Measurements from ENCODE around the gene IFIT2. TPM values are rescaled to one million over a fixed set of nuclear protein-coding genes. Genes with fewer than 3 reads are reported as not detected.

The IFIT2 gene
- polyA plus RNA-seq, 1 of the 3 experiments (the other 2 are of a cell fraction): 0.99 TPM

DNA sequence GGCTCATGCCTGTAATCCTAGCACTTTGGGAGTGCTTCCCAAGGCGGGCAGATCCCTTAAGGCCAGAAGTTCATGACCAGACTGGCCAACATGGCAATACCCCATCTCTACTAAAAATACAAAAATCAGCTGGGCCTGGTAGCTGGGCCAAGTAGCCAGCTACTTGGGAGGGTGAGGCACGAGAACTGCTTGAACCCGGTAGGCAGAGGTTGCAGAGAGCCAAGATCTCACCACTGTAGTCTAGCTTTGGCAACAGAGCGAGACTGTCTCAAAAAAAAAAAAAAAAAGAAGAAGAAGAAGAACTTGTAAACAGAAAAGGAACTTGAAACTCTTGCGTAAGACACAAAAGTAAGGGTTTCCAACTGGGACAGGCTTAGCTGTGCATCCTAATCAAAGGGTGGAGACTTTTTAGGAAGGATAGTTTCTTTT is 5.6 kb upstream of the IFIT2 start:
- no peak overlapping the region for H2AFZ ChIP-seq (ENCODE audit: low read depth)
- H3F3A ChIP-seq (replicated peaks; ENCODE audit: insufficient read depth): no peaks in the 10 kb centered on the region
- no peaks in the 10 kb centered on the region for H3K9me2 ChIP-seq
- no peaks in the 10 kb centered on the region for H3K9me3 ChIP-seq
- H3K27ac ChIP-seq (ENCODE audit: low read depth in 2 of 2, low read length in 1 of 2): no peak overlapping the region
- ChIA-PET CTCF (no interaction called here), POLR2A (no interaction called here)
- no peak for DNase-seq
- H3K79me2 ChIP-seq (ENCODE audit: insufficient read depth): no peaks in the 10 kb centered on the region
- no peaks in the 10 kb centered on the region for H3K27me3 ChIP-seq (ENCODE audit: insufficient read depth)
- WGBS (ENCODE audit: low lambda C conversion rate): 93% methylated on average over 5 of the region's 5 CpGs
- TF ChIP-seq RXRA (IDR thresholded peaks at IDR 0.05; ENCODE audit: borderline replicate concordance, low read depth) (no peak), RAD21 (IDR thresholded peaks at IDR 0.05; ENCODE audit: low read length) (no peak), FOSL2 (IDR thresholded peaks at IDR 0.05; ENCODE audit: borderline replicate concordance, low read depth) (no peak), JUND (IDR thresholded peaks at IDR 0.05) (no peak), GATA2 (CRISPR knock-in tag; IDR thresholded peaks at IDR 0.05) (no peak), NFIC (IDR thresholded peaks at IDR 0.05; ENCODE audit: borderline replicate concordance) (no peak), SMC3 (IDR thresholded peaks at IDR 0.05; ENCODE audit: low read depth, low read length) (no peak)
- TF ChIP-seq, protein P1, sequence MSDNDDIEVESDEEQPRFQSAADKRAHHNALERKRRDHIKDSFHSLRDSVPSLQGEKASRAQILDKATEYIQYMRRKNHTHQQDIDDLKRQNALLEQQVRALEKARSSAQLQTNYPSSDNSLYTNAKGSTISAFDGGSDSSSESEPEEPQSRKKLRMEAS (IDR thresholded peaks at IDR 0.05; ENCODE audit: low read depth): no peak
- TF ChIP-seq, protein P2, sequence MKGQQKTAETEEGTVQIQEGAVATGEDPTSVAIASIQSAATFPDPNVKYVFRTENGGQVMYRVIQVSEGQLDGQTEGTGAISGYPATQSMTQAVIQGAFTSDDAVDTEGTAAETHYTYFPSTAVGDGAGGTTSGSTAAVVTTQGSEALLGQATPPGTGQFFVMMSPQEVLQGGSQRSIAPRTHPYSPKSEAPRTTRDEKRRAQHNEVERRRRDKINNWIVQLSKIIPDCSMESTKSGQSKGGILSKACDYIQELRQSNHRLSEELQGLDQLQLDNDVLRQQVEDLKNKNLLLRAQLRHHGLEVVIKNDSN (IDR thresholded peaks at IDR 0.05; ENCODE audit: borderline replicate concordance, low read depth): no peak
- TF ChIP-seq, protein P3, sequence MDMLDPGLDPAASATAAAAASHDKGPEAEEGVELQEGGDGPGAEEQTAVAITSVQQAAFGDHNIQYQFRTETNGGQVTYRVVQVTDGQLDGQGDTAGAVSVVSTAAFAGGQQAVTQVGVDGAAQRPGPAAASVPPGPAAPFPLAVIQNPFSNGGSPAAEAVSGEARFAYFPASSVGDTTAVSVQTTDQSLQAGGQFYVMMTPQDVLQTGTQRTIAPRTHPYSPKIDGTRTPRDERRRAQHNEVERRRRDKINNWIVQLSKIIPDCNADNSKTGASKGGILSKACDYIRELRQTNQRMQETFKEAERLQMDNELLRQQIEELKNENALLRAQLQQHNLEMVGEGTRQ (IDR thresholded peaks at IDR 0.05; ENCODE audit: borderline replicate concordance, low read depth, low read length): no peak
- H3K4me3 ChIP-seq (ENCODE audit: low read depth in 2 of 2, low read length in 1 of 2): no peak overlapping the region
- no peak overlapping the region for H3K4me2 ChIP-seq
- H3K4me1 ChIP-seq (ENCODE audit: control insufficient read depth in 1 of 2, insufficient read depth in 2 of 2, low read depth in 1 of 2, low read length in 1 of 2): peaks cover 0 to 3% of the 10 kb centered on the region in 2 experiments; a peak in 3 of 4 replicates
- H3K36me3 ChIP-seq (replicated peaks in 1 of 2; ENCODE audit: control insufficient read depth in 1 of 2, insufficient read depth in 2 of 2, low read length in 1 of 2): no peaks in the 10 kb centered on the region
- no peak overlapping the region for H3K9ac ChIP-seq
- no peaks in the 10 kb centered on the region for H4K20me1 ChIP-seq (ENCODE audit: insufficient read depth)

DNA sequence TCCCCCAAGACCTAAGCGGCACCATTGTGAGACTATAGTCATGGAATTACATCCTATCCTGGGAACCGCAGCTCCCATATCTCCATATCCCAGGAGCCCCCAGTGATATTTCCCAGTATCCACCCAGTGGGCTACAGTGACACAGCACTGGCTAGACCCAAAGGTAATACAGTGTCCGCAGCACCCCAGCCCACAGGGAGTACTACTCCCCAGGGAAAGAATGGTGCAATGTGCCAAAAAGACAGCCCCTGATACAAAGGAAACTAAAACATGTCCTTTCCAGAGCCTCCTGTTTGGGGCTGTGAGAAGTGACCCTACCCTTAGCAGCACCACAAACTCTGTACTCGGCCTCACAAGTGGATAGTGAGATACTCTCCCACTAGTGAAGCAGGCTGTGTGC is 4.5 kb upstream of the IFIT2 start:
- H3K4me2 ChIP-seq: no peak overlapping the region
- no peaks in the 10 kb centered on the region for H3K9me2 ChIP-seq
- H3K4me3 ChIP-seq (ENCODE audit: low read depth in 2 of 2, low read length in 1 of 2): no peak overlapping the region
- ChIA-PET POLR2A (no interaction called here), CTCF (no interaction called here)
- H3K27ac ChIP-seq (ENCODE audit: low read depth in 2 of 2, low read length in 1 of 2): no peak overlapping the region
- TF ChIP-seq MXI1 (IDR thresholded peaks at IDR 0.05; ENCODE audit: low read depth, low read length) (no peak), RFX5 (IDR thresholded peaks at IDR 0.05; ENCODE audit: low read length) (no peak), TEAD4 (IDR thresholded peaks at IDR 0.05; ENCODE audit: borderline replicate concordance, insufficient read depth) (no peak), YY1 (IDR thresholded peaks at IDR 0.05; ENCODE audit: low read depth) (no peak), JUND (IDR thresholded peaks at IDR 0.05) (no peak), RXRA (IDR thresholded peaks at IDR 0.05; ENCODE audit: borderline replicate concordance, low read depth) (no peak), FOSL2 (IDR thresholded peaks at IDR 0.05; ENCODE audit: borderline replicate concordance, low read depth) (no peak), SMC3 (IDR thresholded peaks at IDR 0.05; ENCODE audit: low read depth, low read length) (no peak)
- TF ChIP-seq, protein P4, sequence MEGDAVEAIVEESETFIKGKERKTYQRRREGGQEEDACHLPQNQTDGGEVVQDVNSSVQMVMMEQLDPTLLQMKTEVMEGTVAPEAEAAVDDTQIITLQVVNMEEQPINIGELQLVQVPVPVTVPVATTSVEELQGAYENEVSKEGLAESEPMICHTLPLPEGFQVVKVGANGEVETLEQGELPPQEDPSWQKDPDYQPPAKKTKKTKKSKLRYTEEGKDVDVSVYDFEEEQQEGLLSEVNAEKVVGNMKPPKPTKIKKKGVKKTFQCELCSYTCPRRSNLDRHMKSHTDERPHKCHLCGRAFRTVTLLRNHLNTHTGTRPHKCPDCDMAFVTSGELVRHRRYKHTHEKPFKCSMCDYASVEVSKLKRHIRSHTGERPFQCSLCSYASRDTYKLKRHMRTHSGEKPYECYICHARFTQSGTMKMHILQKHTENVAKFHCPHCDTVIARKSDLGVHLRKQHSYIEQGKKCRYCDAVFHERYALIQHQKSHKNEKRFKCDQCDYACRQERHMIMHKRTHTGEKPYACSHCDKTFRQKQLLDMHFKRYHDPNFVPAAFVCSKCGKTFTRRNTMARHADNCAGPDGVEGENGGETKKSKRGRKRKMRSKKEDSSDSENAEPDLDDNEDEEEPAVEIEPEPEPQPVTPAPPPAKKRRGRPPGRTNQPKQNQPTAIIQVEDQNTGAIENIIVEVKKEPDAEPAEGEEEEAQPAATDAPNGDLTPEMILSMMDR (IDR thresholded peaks at IDR 0.05): no peak
- TF ChIP-seq, protein P5, sequence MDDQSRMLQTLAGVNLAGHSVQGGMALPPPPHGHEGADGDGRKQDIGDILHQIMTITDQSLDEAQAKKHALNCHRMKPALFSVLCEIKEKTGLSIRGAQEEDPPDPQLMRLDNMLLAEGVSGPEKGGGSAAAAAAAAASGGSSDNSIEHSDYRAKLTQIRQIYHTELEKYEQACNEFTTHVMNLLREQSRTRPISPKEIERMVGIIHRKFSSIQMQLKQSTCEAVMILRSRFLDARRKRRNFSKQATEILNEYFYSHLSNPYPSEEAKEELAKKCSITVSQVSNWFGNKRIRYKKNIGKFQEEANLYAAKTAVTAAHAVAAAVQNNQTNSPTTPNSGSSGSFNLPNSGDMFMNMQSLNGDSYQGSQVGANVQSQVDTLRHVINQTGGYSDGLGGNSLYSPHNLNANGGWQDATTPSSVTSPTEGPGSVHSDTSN (IDR thresholded peaks at IDR 0.05): no peak
- TF ChIP-seq, protein P2 (IDR thresholded peaks at IDR 0.05; ENCODE audit: borderline replicate concordance, low read depth): no peak
- H3K9ac ChIP-seq: no peak overlapping the region
- H2AFZ ChIP-seq (ENCODE audit: low read depth): no peak overlapping the region
- no peaks in the 10 kb centered on the region for H3K9me3 ChIP-seq
- WGBS (ENCODE audit: low lambda C conversion rate): 92% methylated on average over 4 of the region's 4 CpGs
- no peaks in the 10 kb centered on the region for H3F3A ChIP-seq (replicated peaks; ENCODE audit: insufficient read depth)
- no peaks in the 10 kb centered on the region for H3K27me3 ChIP-seq (ENCODE audit: insufficient read depth)
- no peaks in the 10 kb centered on the region for H3K36me3 ChIP-seq (replicated peaks in 1 of 2; ENCODE audit: control insufficient read depth in 1 of 2, insufficient read depth in 2 of 2, low read length in 1 of 2)
- H4K20me1 ChIP-seq (ENCODE audit: insufficient read depth): no peaks in the 10 kb centered on the region
- peaks cover 3 to 5% of the 10 kb centered on the region in 2 experiments; a peak in 3 of 4 replicates for H3K4me1 ChIP-seq (ENCODE audit: control insufficient read depth in 1 of 2, insufficient read depth in 2 of 2, low read depth in 1 of 2, low read length in 1 of 2)
- no peaks in the 10 kb centered on the region for H3K79me2 ChIP-seq (ENCODE audit: insufficient read depth)
- DNase-seq: no peak
